Ramos (cell line): Measurements from ENCODE around the gene MVB12B.

Experiments used
- in situ Hi-C: fragments of 300-500 bp; cut with MboI; formaldehyde crosslinking; loops from one replicate; pipeline ENCODE4 v1.14.3; 2022; ENCODE audit warnings: low sequenced_read_pairs; ENCODE audit not compliant: unreplicated experiment

The MVB12B gene

GRCh38 chr9:126461029-126461428 lies 134.4 kb downstream of the MVB12B start:
- in situ Hi-C loops: no loop called here

- in situ Hi-C loops: no loop called here
These were observed 135.0 kb downstream of the MVB12B start for GRCh38 chr9:126461608-126462007.

- in situ Hi-C loops: no loop called here
These were observed 136.0 kb downstream of the MVB12B start for GRCh38 chr9:126462617-126463016.

GRCh38 chr9:126463426-126463825 lies 136.8 kb downstream of the MVB12B start:
- in situ Hi-C loops: no loop called here

GRCh38 chr9:126464694-126465441 lies 138.2 kb downstream of the MVB12B start:
- in situ Hi-C loops: no loop called here

GRCh38 chr9:126465977-126466376 lies 139.3 kb downstream of the MVB12B start:
- in situ Hi-C loops: no loop called here

- in situ Hi-C loops: no loop called here
These were observed 141.7 kb downstream of the MVB12B start for GRCh38 chr9:126468141-126468825.

- in situ Hi-C loops: loop anchor here (10.0 kb wide), 1 partner anchor 1066 kb away; no protein-coding TSS in a partner anchor
These were observed 143.8 kb downstream of the MVB12B start for GRCh38 chr9:126470241-126470993.

GRCh38 chr9:126471084-126471624 lies 144.5 kb downstream of the MVB12B start:
- in situ Hi-C loops: loop anchor here (10.0 kb wide), 1 partner anchor 1066 kb away; no protein-coding TSS in a partner anchor

- in situ Hi-C loops: loop anchor here (10.0 kb wide), 1 partner anchor 1068 kb away; no protein-coding TSS in a partner anchor
These were observed 145.7 kb downstream of the MVB12B start for GRCh38 chr9:126472198-126472947.

GRCh38 chr9:126472948-126473298 lies 146.3 kb downstream of the MVB12B start:
- in situ Hi-C loops: loop anchor here (10.0 kb wide), 1 partner anchor 1068 kb away; no protein-coding TSS in a partner anchor

- in situ Hi-C loops: loop anchor here (10.0 kb wide), 1 partner anchor 1069 kb away; no protein-coding TSS in a partner anchor
These were observed 147.7 kb downstream of the MVB12B start for GRCh38 chr9:126474206-126474765.

- in situ Hi-C loops: loop anchor here (10.0 kb wide), 1 partner anchor 1070 kb away; no protein-coding TSS in a partner anchor
These were observed 148.3 kb downstream of the MVB12B start for GRCh38 chr9:126474786-126475485.

GRCh38 chr9:126475933-126476555 lies 149.4 kb downstream of the MVB12B start:
- in situ Hi-C loops: loop anchor here (10.0 kb wide), 1 partner anchor 1071 kb away; no protein-coding TSS in a partner anchor

- in situ Hi-C loops: loop anchor here (10.0 kb wide), 1 partner anchor 1073 kb away; no protein-coding TSS in a partner anchor
These were observed 150.8 kb downstream of the MVB12B start for GRCh38 chr9:126477432-126477831.

- in situ Hi-C loops: loop anchor here (10.0 kb wide), 1 partner anchor 1074 kb away; no protein-coding TSS in a partner anchor
These were observed 151.8 kb downstream of the MVB12B start for GRCh38 chr9:126478216-126478981.

GRCh38 chr9:126479515-126479914 lies 152.9 kb downstream of the MVB12B start:
- in situ Hi-C loops: loop anchor here (10.0 kb wide), 1 partner anchor 1075 kb away; no protein-coding TSS in a partner anchor
